Nucleus accumbens (tissue), 56 donors: ENCODE data around the gene CCDC91.
"Not testable (repeated sequence)": the region's sequence is repeated elsewhere in the genome, so short reads cannot be mapped to it uniquely, and the experiment has no call there.

Experiments used
- DNase-seq, 56 donors: peaks; one replicate each; lab custom pipeline; 2025; lab: John Stamatoyannopoulos, UW

Gene CCDC91

GRCh38 chr12:28231248-28231647 is 41.0 kb downstream of the CCDC91 start:
- no peak for DNase-seq

GRCh38 chr12:28232211-28232928 is 42.1 kb downstream of the CCDC91 start:
- no peak for DNase-seq

GRCh38 chr12:28234444-28234843 is 44.2 kb downstream of the CCDC91 start:
- DNase-seq, result no peak

- no peak for DNase-seq
Measured at GRCh38 chr12:28235015-28235414, 44.8 kb downstream of the CCDC91 start.

- no peak for DNase-seq
Measured at GRCh38 chr12:28235985-28236384, 45.7 kb downstream of the CCDC91 start.

- DNase-seq, result no peak
Measured at GRCh38 chr12:28237423-28237822, 47.2 kb downstream of the CCDC91 start.

GRCh38 chr12:28239918-28240317 is 49.7 kb downstream of the CCDC91 start:
- no peak for DNase-seq

- DNase-seq, result no peak
Measured at GRCh38 chr12:28240853-28241252, 50.6 kb downstream of the CCDC91 start.

GRCh38 chr12:28242129-28242495 is 51.9 kb downstream of the CCDC91 start:
- no peak for DNase-seq

GRCh38 chr12:28242496-28243309 is 52.4 kb downstream of the CCDC91 start:
- DNase-seq, result no peak

- no peak for DNase-seq
Measured at GRCh38 chr12:28243310-28243633, 53.0 kb downstream of the CCDC91 start.

GRCh38 chr12:28247806-28248205 is 57.5 kb downstream of the CCDC91 start:
- DNase-seq, result no peak

GRCh38 chr12:28248555-28249145 is 58.4 kb downstream of the CCDC91 start:
- no peak for DNase-seq

GRCh38 chr12:28253161-28253641 is 62.9 kb downstream of the CCDC91 start:
- no peak for DNase-seq

GRCh38 chr12:28257411-28257810 is 67.2 kb downstream of the CCDC91 start:
- DNase-seq, result no peak

GRCh38 chr12:28258998-28259397 is 68.7 kb downstream of the CCDC91 start:
- no peak for DNase-seq

GRCh38 chr12:28265435-28266042 is 75.3 kb downstream of the CCDC91 start:
- no peak for DNase-seq

GRCh38 chr12:28267920-28268607 is 77.8 kb downstream of the CCDC91 start:
- DNase-seq, result not testable (repeated sequence)

- DNase-seq, result no peak
Measured at GRCh38 chr12:28268608-28269229, 78.5 kb downstream of the CCDC91 start.

GRCh38 chr12:28269851-28270250 is 79.6 kb downstream of the CCDC91 start:
- DNase-seq, result no peak
